GM23248 (cell line): ENCODE data around the gene DCAKD. TPM values are rescaled to one million over a fixed set of nuclear protein-coding genes. Genes with fewer than 3 reads are reported as not detected.

Experiments
- DNase-seq: peaks from one replicate; pipeline ENCODE4 v3.0.0-alpha.2; 2015
- H2AFZ ChIP-seq: fragments of 200-600 bp; sonication (generic); 2 replicates; pipeline ENCODE4 v1.6.1; 2016; ENCODE audit warnings: antibody characterized with exemption
- H3F3A ChIP-seq: fragments of 200-600 bp; sonication (generic); 2 replicates; pipeline ENCODE4 v1.6.1; 2016; ENCODE audit warnings: mild to moderate bottlenecking, antibody characterized with exemption, mixed run types; ENCODE audit not compliant: insufficient read depth
- H3K27ac ChIP-seq: fragments of 200-600 bp; sonication (generic); 2 replicates; pipeline ENCODE4 v1.5.1; 2016; ENCODE audit warnings: mild to moderate bottlenecking
- H3K27me3 ChIP-seq: fragments of 200-600 bp; sonication (generic); replicated peaks from 2 replicates; pipeline ENCODE4 v1.6.1; 2016; ENCODE audit warnings: mild to moderate bottlenecking; ENCODE audit not compliant: insufficient read depth
- H3K36me3 ChIP-seq: fragments of 200-600 bp; sonication (generic); 2 replicates; pipeline ENCODE4 v1.6.1; 2016; ENCODE audit warnings: low read depth, mild to moderate bottlenecking
- H3K4me1 ChIP-seq: fragments of 200-600 bp; sonication (generic); 2 replicates; pipeline ENCODE4 v1.6.1; 2016; ENCODE audit warnings: mild to moderate bottlenecking; ENCODE audit not compliant: insufficient read depth
- H3K4me2 ChIP-seq: fragments of 200-600 bp; sonication (generic); one replicate; pipeline ENCODE4 v1.6.1; 2016; ENCODE audit warnings: mild to moderate bottlenecking; ENCODE audit not compliant: unreplicated experiment
- H3K4me3 ChIP-seq: fragments of 200-600 bp; sonication (generic); 2 replicates; pipeline ENCODE4 v1.5.1; 2016; ENCODE audit warnings: mild to moderate bottlenecking
- H3K79me2 ChIP-seq: fragments of 200-600 bp; sonication (generic); 2 replicates; pipeline ENCODE4 v1.6.1; 2016; ENCODE audit warnings: mild to moderate bottlenecking; ENCODE audit not compliant: insufficient read depth
- H3K9ac ChIP-seq: fragments of 200-600 bp; sonication (generic); 2 replicates; pipeline ENCODE4 v1.6.1; 2016; ENCODE audit warnings: mild to moderate bottlenecking
- H3K9me2 ChIP-seq: fragments of 200-600 bp; sonication (generic); 2 replicates; pipeline ENCODE4 v1.6.1; 2016; ENCODE audit warnings: mixed run types, mild to moderate bottlenecking, moderate library complexity; ENCODE audit not compliant: insufficient read depth
- H3K9me3 ChIP-seq: fragments of 200-600 bp; sonication (generic); one replicate; pipeline ENCODE4 v1.6.1; 2017; ENCODE audit warnings: low read depth
- H4K20me1 ChIP-seq: fragments of 200-600 bp; sonication (generic); 2 replicates; pipeline ENCODE4 v1.6.0; 2016; ENCODE audit not compliant: insufficient read depth
- EZH2 ChIP-seq: fragments of 200-600 bp; sonication (generic); IDR thresholded peaks from 2 replicates; pipeline ENCODE4 v1.6.1; 2018; ENCODE audit warnings: antibody characterized with exemption, mild to moderate bottlenecking; ENCODE audit not compliant: insufficient read depth, poor library complexity, severe bottlenecking
- EZH2phosphoT487 ChIP-seq: fragments of 200-600 bp; sonication (generic); IDR thresholded peaks from 2 replicates; pipeline ENCODE4 v1.6.1; 2018; ENCODE audit warnings: antibody characterized with exemption, moderate library complexity, mild to moderate bottlenecking, low read depth; ENCODE audit not compliant: insufficient read depth
- WGBS, 2 experiments: methylation state at CpG; one replicate each; pipeline ENCODE4 v1.1.6; 2015 to 2017; ENCODE audit warnings: low lambda C conversion rate in 2 of 2, low coverage in 1 of 2; ENCODE audit errors: missing lambda C conversion rate in 2 of 2; 5-methylcytosine and 5-hydroxymethylcytosine counted together
- in situ Hi-C: fragments of 300-500 bp; cut with MboI; formaldehyde crosslinking; loops from 2 replicates; pipeline ENCODE4 v1.15.0; 2020
- polyA plus RNA-seq: library from polyadenylated mRNA; unstranded; fragments of >200 nt; fragmentation: Nextera tagmentation; extraction: Ambion mirVana; gene quantifications from 2 replicates; pipeline ENCODE4 v1.2.1, GENCODE V29; 2016
- total RNA-seq: library from RNA; depleted of rRNA; stranded (reverse); fragments of >200 nt; shearing (Covaris generic); gene quantifications from 2 replicates; pipeline ENCODE4 v1.2.3, GENCODE V29; 2014

The DCAKD gene
- total and polyA plus RNA-seq, 2 experiments from 2014 or later: 24.8 to 45.8 TPM

- H3K79me2 ChIP-seq: peaks cover 32% of the 10 kb centered on the region
- H3K27me3 ChIP-seq: no peaks in the 10 kb centered on the region
- H3K4me2 ChIP-seq: no peak overlapping the region
- no peak overlapping the region for H2AFZ ChIP-seq
- H3K9me3 ChIP-seq: no peaks in the 10 kb centered on the region
- no peak overlapping the region for H3K27ac ChIP-seq
- no peaks in the 10 kb centered on the region; the same call in 1 of the 2 replicates for H4K20me1 ChIP-seq
- H3K9ac ChIP-seq: no peak overlapping the region
- no peaks in the 10 kb centered on the region for H3K9me2 ChIP-seq
- H3K4me1 ChIP-seq: peaks cover 32% of the 10 kb centered on the region
- H3K4me3 ChIP-seq: no peak overlapping the region
- 93 to 97% methylated on average over 11 of the region's 11 CpGs for WGBS, 2 experiments
- peaks cover 36% of the 10 kb centered on the region for H3K36me3 ChIP-seq
- TF ChIP-seq EZH2: no peak
- TF ChIP-seq EZH2phosphoT487: no peak
- peaks cover 22% of the 10 kb centered on the region for H3F3A ChIP-seq
- DNase-seq: no peak
- in situ Hi-C loops: no loop called here
Measured at GRCh38 chr17:45096926-45097325, 45.5 kb upstream of the DCAKD start.

DNA sequence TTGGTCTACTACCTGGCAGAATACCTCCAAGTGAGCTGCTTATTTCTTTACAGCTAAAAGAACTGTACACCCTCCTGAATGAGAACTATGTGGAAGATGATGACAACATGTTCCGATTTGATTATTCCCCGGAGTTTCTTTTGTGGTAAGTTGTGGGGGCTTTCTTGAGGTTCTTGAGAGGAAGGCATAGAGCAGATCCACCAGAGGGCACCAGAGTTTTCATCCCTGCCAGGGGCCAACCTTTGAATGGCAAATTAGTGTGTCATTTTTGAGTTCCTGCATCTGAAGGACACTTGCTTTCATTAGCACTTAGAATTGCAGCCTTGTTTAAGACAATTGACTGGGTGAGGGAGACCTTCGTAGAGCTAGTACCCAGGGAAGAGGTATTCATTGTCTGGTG lies 44.7 kb upstream of the DCAKD start:
- H3K4me3 ChIP-seq: no peak overlapping the region
- no peak overlapping the region for H2AFZ ChIP-seq
- H4K20me1 ChIP-seq: no peaks in the 10 kb centered on the region; the same call in 1 of the 2 replicates
- H3K4me1 ChIP-seq: peaks cover 36% of the 10 kb centered on the region
- no peaks in the 10 kb centered on the region for H3K9me3 ChIP-seq
- no peak overlapping the region for H3K4me2 ChIP-seq
- H3K27me3 ChIP-seq: no peaks in the 10 kb centered on the region
- no peak overlapping the region for H3K9ac ChIP-seq
- peak; percentile 64 for DNase-seq
- peaks cover 43% of the 10 kb centered on the region for H3K36me3 ChIP-seq
- WGBS, 2 experiments: 62 to 73% methylated on average over 3 of the region's 3 CpGs
- H3F3A ChIP-seq: peaks cover 30% of the 10 kb centered on the region
- in situ Hi-C loops: no loop called here
- TF ChIP-seq EZH2phosphoT487 (no peak), EZH2 (no peak)
- no peak overlapping the region for H3K27ac ChIP-seq
- peaks cover 38% of the 10 kb centered on the region for H3K79me2 ChIP-seq
- no peaks in the 10 kb centered on the region for H3K9me2 ChIP-seq

DNA sequence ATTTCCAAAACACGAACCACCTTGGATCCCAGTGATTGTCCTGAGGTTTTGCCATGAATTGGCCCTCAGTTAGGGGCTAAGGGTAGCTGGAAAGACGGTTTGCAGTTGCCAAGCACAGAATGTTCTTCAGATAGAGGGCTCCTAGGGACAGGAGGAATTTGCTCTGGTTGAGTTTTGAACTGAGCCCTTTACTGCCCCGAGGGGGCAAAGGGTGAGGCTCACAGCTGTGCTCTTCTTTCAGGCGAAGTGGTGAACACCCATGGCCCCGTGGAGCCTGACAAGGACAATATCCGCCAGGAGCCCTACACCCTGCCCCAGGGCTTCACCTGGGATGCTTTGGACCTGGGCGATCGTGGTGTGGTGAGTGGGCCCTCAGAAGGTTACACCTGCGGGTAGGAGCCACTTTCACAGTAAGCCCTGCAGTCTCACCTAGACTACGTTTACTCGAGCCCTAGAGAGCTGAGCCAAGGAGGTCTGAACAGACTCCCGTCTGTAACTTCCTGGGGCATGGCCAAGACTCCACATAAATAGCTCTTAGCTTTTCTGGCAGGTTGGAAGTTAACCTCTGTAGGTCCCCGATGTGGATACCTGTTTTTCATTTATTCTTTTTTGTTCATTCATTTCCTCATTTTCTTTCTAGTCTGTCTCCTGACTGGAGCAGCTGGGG lies 42.1 kb upstream of the DCAKD start:
- Histone ChIP-seq H3K9me2 (no peaks in the 10 kb centered on the region), H4K20me1 (no peaks in the 10 kb centered on the region), H3K36me3 (peaks cover 47% of the 10 kb centered on the region), H2AFZ (peak overlapping the region; percentile 16; the same call in 1 of the 2 replicates), H3K79me2 (peaks cover 57% of the 10 kb centered on the region), H3K4me3 (peak overlapping the region; percentile 4; the same call in 1 of the 2 replicates), H3K9me3 (no peaks in the 10 kb centered on the region), H3K4me2 (peak overlapping the region; percentile 61), H3K9ac (peak overlapping the region; percentile 74), H3K27me3 (no peaks in the 10 kb centered on the region), H3K4me1 (peaks cover 42% of the 10 kb centered on the region), H3F3A (peaks cover 44% of the 10 kb centered on the region), H3K27ac (peak overlapping the region; percentile 96)
- WGBS, 2 experiments: 32 to 36% methylated on average over 13 of the region's 13 CpGs
- in situ Hi-C loops: no loop called here
- DNase-seq: peak; percentile 44
- TF ChIP-seq EZH2phosphoT487 (no peak), EZH2 (no peak)

GRCh38 chr17:45092911-45093430 lies 41.5 kb upstream of the DCAKD start:
- H3K36me3 ChIP-seq: peaks cover 49% of the 10 kb centered on the region
- H3K9me3 ChIP-seq: no peaks in the 10 kb centered on the region
- peak overlapping the region; percentile 74 for H3K9ac ChIP-seq
- peaks cover 48% of the 10 kb centered on the region for H3F3A ChIP-seq
- TF ChIP-seq EZH2: no peak
- TF ChIP-seq EZH2phosphoT487: no peak
- in situ Hi-C loops: no loop called here
- no peaks in the 10 kb centered on the region for H3K9me2 ChIP-seq
- H4K20me1 ChIP-seq: no peaks in the 10 kb centered on the region
- H3K27me3 ChIP-seq: no peaks in the 10 kb centered on the region
- peaks cover 42% of the 10 kb centered on the region for H3K4me1 ChIP-seq
- peak overlapping the region; percentile 72 for H3K4me2 ChIP-seq
- WGBS, 2 experiments: 0 to 3% methylated on average over 6 of the region's 6 CpGs
- H3K4me3 ChIP-seq: peak overlapping the region; percentile 4; the same call in 1 of the 2 replicates
- peak overlapping the region; percentile 96 for H3K27ac ChIP-seq
- H2AFZ ChIP-seq: peak overlapping the region; percentile 16; the same call in 1 of the 2 replicates
- DNase-seq: peak; percentile 100
- H3K79me2 ChIP-seq: peaks cover 57% of the 10 kb centered on the region
